ENCODE measurements around the gene HMGA1. TPM values are rescaled to one million over a fixed set of nuclear protein-coding genes. Genes with fewer than 3 reads are reported as not detected.

The HMGA1 gene
- total and polyA plus RNA-seq, 12 donors: 14.2 to 54.9 (median 40.9) TPM

- ATAC-seq (no peak), DNase-seq (no peak)
- Histone ChIP-seq H3K4me1 (no peaks in the 10 kb centered on the region), H3K9me3 (no peaks in the 10 kb centered on the region), H3K36me3 (no peaks in the 10 kb centered on the region), H3K27ac (no peak overlapping the region), H3K4me3 (no peak overlapping the region), H3K27me3 (no peaks in the 10 kb centered on the region)
- intact Hi-C loops (cut with DNase I): no loop called here
- no peak for TF ChIP-seq CTCF (IDR thresholded peaks at IDR 0.05)
- WGBS, 2 donors: 84 to 85% methylated on average over 4 of the region's 4 CpGs
Measured at GRCh38 chr6:34207695-34208443, 28.8 kb upstream of the HMGA1 start.

DNA sequence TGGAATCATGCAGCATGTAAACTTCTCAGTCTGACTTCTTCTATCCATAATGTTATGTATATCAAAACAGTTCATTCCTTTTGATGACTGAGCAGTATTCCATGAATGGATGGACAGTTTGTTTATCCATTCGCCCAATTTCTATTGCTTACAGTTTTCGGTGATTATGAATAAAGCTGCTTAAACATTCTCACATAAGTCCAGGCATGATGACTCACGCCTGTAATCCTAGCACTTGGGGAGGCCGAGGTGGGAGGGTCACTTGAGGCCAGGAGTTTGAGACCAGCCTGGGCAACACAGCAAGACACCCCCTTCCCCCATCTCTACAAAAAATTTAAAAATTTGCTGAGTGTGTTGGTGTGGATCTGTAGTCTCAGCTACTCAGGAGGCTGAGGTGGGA is 22.9 kb upstream of the HMGA1 start:
- H3K36me3 ChIP-seq: no peaks in the 10 kb centered on the region
- DNase-seq (no peak), ATAC-seq (no peak)
- no peaks in the 10 kb centered on the region for H3K9me3 ChIP-seq
- 88 to 96% methylated on average over 4 of the region's 4 CpGs for WGBS, 2 donors
- H3K27me3 ChIP-seq: no peaks in the 10 kb centered on the region
- H3K4me1 ChIP-seq: no peaks in the 10 kb centered on the region
- H3K4me3 ChIP-seq: no peak overlapping the region
- no peak overlapping the region for H3K27ac ChIP-seq
- intact Hi-C loops (cut with DNase I): no loop called here
- no peak for TF ChIP-seq CTCF (IDR thresholded peaks at IDR 0.05)

- no peak overlapping the region for H3K4me3 ChIP-seq
- ATAC-seq (no peak), DNase-seq (no peak)
- intact Hi-C loops (cut with DNase I): no loop called here
- H3K27ac ChIP-seq: no peak overlapping the region
- H3K36me3 ChIP-seq: no peaks in the 10 kb centered on the region
- H3K27me3 ChIP-seq: no peaks in the 10 kb centered on the region
- no peak for TF ChIP-seq CTCF (IDR thresholded peaks at IDR 0.05)
- H3K9me3 ChIP-seq: no peaks in the 10 kb centered on the region
- H3K4me1 ChIP-seq: peaks cover 0 to 8% (median 6%) of the 10 kb centered on the region in 9 donors
- WGBS, 2 donors: 62 to 68% methylated on average over 2 of the region's 2 CpGs
Measured at GRCh38 chr6:34218691-34219090, 18.0 kb upstream of the HMGA1 start.

DNA sequence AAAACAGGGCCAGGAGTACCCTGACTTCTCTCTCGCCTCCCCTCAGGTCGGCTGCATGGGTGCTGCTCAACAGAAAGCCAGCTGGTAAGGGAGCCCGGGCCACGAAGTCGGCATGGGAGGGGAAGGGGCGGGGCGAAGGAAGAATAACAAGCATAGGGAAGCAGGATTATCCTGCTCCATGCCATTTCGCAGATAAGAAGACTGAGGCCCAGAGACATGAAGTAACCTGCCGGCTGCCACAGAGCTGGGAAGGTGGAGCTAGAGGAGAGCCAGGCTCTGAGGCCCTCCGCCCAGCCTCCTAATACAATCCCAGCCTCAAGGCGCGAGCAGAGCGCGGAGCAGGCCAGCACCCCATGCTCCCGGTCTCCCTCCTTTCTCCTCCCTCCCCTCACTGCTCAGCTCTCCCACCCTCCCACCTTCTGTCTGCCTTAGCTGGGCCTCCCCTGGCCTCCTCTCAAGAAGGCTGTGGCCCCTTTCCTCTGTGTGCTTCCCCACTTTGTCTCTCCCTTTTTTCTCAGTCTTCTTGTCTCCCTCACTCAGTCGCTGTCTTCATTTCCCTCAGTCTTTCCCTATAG is 13.2 kb upstream of the HMGA1 start:
- intact Hi-C loops (cut with DNase I): no loop called here
- WGBS, 2 donors: 18 to 21% methylated on average over 16 of the region's 16 CpGs
- Histone ChIP-seq H3K9me3 (no peaks in the 10 kb centered on the region), H3K27ac (peak overlapping the region in 9 of 10 donors; percentile 45 to 94 (median 89)), H3K36me3 (no peaks in the 10 kb centered on the region), H3K4me3 (peak overlapping the region in 9 of 10 donors; percentile 25 to 91 (median 70)), H3K27me3 (no peaks in the 10 kb centered on the region), H3K4me1 (peaks cover 0 to 27% (median 13%) of the 10 kb centered on the region in 9 donors)
- ATAC-seq (peak in 7 of 8 donors; percentile 3 to 49 (median 29)), DNase-seq (no peak)
- no peak for TF ChIP-seq CTCF (IDR thresholded peaks at IDR 0.05)

Data from heart right ventricle (tissue), 16 donors.